Muscle of back (tissue), 11 donors: Measurements from ENCODE around the gene SPAG9. TPM values are rescaled to one million over a fixed set of nuclear protein-coding genes. Genes with fewer than 3 reads are reported as not detected.

Experiments used
- DNase-seq, 3 donors: peaks; one replicate each; pipeline versions ENCODE4 v3.0.0 to v3.0.0-alpha.2; 2013
- polyA plus RNA-seq, 10 donors: library from polyadenylated mRNA; unstranded; fragments of 120-200 nt; gene quantifications; one replicate each; pipeline ENCODE4 v1.2.1, GENCODE V29; 2013; ENCODE audit not compliant: insufficient read length in 10 of 10

Gene SPAG9
- polyA plus RNA-seq, 10 donors, result 62.0 to 97.6 (median 73.8) TPM

DNA sequence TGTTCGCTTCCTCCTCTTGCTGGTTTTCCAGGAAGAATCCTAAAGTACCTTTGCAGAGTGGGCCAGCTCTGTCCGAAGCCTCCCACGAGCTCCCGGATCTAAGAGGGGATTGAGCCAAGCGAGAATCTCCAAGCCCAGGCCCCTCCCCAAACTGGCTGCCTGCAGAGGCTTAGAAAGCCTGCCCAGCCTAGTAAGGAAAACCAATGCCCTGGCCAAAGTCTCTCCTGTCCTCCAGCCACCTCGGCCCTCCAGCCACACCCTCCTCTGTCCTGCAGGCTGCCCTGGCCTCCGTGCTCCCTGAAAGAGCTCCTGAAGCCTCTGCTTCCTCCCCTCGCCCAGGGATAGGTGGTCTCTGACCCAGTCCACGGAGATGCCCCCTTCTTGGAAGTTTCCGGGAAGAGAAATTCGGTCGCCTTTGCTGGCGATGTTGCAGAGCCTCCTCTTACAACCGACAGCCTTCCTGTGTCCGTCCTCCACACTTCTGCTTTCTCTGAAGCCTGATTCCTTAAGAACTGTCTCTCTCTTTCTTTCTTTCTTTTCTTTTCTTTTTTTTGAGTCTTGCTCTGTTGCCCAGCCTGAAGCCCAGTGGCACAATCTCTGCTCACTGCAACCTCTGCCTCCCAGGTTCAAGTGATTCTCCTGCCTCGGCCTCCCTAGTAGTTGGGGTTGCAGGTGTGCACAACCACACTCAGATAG, 199.6 kb downstream of the SPAG9 start:
- DNase-seq, result no peak

DNA sequence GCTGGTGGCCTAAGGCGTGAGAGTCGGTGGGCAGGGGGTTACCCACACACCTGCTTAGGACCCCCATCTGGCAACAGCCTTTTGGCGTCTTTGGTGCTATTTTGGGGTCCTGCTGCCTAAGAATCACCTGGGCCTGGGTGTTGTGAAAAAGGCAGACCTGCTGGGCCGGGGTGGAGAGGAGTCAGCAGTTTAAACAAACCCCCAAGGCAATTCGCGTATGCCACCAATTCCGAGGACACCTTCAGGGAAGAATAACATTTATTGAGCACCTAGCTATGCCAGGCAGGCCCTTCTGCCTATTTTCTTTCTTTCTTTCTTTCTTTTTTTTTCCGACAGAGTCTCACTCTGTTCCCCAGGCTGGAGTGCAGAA, 200.6 kb downstream of the SPAG9 start:
- DNase-seq, result no peak

DNA sequence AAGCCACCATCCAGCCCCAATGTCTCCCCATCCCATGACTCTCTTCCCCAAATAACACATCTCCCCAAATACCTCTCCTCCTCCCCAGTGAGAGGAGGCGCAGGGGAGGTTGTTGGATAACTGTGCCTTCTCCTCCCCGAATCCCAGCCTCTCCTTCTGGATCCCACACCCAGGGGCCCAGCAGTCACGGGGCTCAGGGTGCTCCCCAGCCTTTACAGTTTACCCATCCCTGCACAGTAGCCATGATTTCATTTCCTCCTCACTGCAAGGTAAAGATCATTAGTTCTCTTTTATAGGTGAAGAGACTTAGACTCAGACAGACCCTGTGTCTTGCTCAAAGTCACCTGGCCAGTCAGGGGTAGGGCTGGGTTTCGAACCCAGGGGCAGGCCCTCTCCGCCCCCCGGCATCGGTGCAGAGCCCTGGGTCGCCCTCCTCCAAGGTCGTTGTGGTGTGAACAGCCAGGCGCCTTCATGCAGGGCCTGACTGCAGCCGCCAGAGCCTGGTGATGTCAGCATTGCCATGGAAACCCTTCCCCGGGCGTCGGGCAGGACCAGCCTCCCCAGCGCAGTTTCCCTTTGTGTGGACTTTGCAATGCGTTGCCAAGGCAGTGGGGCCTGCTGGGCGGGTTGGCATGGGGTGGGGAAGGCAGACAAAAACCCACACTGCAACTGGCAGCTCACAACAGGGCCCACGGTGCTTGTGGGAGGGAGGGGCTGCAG, 201.2 kb downstream of the SPAG9 start:
- peak; percentile 71 to 88 (median 78) for DNase-seq

DNA sequence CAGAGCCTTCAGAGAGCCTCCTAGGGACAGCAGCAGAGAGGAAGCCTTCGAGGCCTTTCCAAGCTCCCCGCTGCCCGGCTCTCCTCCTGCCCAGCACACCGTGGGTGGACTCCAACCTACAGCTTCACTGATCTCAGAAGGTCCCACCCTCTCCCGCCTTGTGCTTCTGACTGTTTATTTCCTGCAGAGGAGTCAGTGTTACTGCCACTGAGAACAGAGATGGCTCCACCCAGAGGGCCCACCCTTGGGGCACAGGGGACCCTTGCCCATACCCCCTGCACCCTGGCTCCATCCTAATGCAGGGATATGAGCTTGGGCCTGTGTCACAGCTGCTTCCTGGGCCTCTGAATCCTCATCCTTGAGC, 201.8 kb downstream of the SPAG9 start:
- DNase-seq, result no peak

DNA sequence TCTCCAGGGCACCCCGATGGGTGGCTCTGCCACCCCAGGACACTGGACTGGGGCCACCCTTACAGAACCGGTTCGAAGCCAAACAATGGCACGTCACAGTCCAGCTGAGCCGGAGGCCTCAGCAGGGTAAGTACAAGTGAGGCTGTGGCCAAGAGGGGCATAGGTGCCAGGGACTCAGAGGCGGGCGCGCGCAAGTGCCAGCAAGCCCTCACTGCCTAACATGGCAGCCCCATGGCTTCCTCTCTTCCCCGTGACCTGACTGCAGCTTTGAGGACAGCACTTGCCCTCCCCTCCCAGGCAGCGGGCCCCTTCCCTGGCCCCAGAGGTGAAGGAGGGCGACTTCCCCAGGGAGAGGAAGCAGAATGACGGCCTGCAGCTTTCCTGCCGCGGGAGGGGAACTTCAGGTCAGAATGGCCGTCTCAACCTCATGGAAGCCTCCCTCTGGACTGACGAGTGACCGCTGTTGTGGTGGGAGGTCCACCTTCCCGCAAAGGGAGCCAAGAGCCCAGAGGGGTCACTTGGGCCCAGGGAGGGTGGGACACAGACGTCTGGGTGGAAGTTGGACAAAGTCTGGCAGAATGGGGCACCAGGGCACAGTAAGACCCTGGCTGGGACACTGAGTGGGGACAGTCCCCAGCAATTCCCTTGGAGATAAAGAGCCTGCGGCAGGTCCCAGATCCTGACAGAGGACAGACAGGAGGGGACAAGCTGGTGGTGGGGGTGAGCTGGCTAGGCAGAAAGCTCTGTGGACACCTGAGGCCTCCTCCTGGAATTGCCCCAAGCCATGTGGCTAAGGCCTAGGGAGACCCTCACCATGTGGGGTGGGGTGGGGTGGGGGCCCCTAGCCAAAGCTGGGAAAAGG, 202.4 kb downstream of the SPAG9 start:
- no peak for DNase-seq

DNA sequence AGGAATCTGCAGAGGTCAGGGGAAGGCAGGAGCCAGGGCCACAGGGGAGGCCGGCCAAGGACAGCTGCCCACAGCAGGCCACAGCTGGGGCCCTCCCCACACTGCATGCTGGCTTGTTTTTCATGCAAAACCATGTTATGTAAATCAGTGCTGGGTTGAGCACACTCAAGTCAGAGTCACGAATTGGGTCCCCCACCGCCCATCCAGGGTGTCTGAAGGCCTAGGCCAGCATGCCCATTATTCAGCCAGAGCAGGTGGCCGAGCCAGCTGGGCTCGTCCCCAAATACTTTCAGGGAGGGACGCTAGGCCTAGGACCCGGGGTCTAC, 203.3 kb downstream of the SPAG9 start:
- DNase-seq, result no peak

DNA sequence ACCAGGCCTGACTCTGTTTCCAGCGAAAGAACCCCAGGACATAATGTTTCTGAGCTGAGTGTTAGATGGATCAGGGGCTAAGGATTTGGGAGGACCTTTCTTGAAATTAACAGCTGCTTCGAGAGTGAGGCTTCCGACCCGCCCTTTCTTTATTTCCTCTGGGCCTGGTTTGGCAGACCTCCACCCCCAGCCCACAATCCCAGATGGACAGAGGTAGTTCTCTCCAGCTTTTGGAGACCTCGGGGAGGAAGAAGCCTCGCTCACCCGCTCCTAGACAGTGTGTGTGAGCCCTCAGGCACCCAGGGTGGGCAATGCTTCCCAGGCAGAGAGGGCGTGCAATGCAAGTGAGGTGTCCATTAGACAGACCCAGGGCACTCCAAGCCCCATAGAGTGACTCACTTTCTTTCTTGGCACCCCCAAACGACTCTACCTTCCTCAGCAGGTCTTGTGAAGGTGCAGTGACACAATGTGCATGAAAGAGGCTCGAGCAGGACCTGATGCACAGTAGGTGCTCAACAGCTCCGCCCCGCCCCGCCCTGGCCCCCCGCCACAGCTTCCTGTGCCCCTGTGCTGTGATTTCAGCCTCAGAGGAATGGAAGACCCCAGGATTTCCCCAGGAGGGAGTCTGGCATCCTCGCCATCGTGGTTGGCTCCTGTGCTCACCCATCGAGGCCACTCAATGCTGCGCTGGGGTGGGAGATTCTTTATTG, 203.8 kb downstream of the SPAG9 start:
- DNase-seq, result no peak

DNA sequence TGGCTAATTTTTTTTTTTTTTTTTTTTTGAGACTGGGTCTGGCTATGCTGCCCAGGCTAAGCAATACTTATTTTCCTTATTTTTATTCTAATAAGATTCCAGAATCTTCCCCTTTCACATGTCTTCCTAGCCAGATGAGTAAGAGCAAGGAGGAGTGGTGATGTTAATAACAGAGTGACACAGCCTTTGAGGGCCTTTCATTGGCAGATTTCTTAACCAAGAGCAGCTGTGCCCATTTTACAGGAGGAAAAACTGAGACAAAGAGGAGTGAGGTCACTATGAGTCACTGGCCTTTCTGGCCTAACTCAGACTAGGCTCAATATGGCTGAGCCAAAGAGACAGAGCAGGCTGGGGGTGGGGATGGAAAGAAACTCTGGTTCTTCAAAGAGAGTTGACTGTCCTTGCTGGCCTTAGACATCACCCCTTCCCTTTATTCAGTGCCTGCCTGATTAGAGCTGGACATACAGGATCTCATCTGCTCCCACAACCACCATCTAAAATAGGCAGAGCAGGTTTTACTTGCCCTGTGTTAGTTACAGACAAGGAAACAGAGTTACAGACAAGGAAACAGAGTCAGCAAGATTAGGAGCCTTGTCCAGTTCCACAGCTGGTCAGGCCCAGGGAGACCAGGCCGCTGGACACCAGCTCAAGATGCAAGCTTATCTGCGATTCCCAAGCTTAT, 204.5 kb downstream of the SPAG9 start:
- no peak for DNase-seq

DNA sequence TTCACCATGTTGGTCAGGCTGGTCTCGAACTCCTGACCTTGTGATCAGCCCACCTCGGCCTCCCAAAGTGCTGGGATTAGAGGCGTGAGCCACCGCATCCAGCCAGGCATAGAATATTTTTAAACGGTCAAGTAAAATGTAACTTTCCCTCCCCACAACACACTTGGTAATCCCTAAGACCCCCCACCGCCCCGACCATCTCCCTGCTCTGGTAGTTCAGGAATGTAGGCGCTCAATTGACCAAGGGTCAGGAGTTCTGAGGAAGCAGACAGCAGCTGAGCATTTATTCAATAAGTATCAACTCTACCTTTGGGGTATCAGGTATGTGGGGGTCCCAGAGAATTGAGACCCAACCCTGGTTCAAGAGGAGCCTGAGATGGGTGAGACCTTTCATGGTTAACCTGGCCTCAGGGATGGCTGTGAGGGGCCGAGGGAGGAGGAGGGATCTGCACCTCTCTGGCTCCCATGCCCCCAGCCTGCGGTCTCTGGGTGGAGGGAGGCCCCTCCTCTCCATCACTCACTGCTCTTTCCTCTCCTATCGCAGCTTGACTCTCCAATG, 206.1 kb downstream of the SPAG9 start:
- DNase-seq, result no peak

DNA sequence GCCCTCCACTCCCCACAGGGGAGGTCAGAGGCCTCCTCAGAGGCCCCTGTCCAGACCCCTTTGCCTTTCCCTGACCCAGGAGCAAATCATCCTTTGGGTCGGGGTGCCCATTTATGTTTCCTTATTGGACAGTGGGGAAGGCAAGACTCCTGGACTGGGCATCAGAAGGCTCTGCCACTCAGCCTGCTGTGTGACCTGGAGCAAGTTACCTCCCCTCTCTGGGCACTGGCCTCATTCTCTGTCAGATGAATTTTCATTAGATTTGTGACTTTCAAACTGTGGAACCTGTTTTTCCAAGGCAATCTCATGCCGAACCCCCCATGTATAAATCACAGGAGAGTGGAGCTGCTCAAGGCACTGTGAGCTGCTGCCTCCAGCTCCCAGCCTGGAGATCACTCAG, 207.5 kb downstream of the SPAG9 start:
- DNase-seq, result no peak

Other genes with a start within 250 kb of the SPAG9 start
- 10 to 100 TPM; 48.6 to 70.0 (median 59.0) TPM for gene NME1, start 32.7 kb upstream of the SPAG9 start, polyA plus RNA-seq
- 100 to 1,000 TPM; 323 to 445 (median 357) TPM for gene NME2, start 45.5 kb upstream of the SPAG9 start, polyA plus RNA-seq
- gene MBTD1, start 139.2 kb upstream of the SPAG9 start, polyA plus RNA-seq, result 10 to 100 TPM; 16.9 to 27.9 (median 22.9) TPM
- gene UTP18, start 139.7 kb upstream of the SPAG9 start, polyA plus RNA-seq, result 10 to 100 TPM; 25.5 to 36.5 (median 32.9) TPM